GM12878 (cell line): ENCODE data around the gene PIGL. TPM values are rescaled to one million over a fixed set of nuclear protein-coding genes. Genes with fewer than 3 reads are reported as not detected.

Experiments
- ATAC-seq: fragments of 200-7000 bp; cut with Tn5 transposase; 3 replicates; pipeline ENCODE4 v1.9.1; 2020; ENCODE audit warnings: mild to moderate bottlenecking, moderate library complexity
- BruUV-seq: library from RNA; stranded (reverse); fragments of 400-500 nt; replicated peaks from 2 replicates; lab custom pipeline; 2021; lab: Mats Ljungman, UMichigan
- CTCF ChIA-PET: fragments of 300-600 bp; sonication (Branson Sonifier 250); formaldehyde crosslinking; extraction: SDS; loops from one replicate; lab custom pipeline; 2021; ENCODE audit warnings: inconsistent platforms; lab: Yijun Ruan, JAX
- POLR2A ChIA-PET: fragments of 350-600 bp; formaldehyde crosslinking; extraction: SDS; loops from one replicate; lab custom pipeline; 2021; ENCODE audit warnings: inconsistent platforms; lab: Charles Lee
- RAD21 ChIA-PET: fragments of 300-600 bp; sonication (Branson Sonifier 250); formaldehyde crosslinking; loops from one replicate; lab custom pipeline; 2023; ENCODE audit warnings: antibody characterized with exemption; ENCODE audit not compliant: unreplicated experiment; lab: Charles Lee
- SMC1A ChIA-PET: fragments of 300-600 bp; sonication (Branson Sonifier 250); formaldehyde crosslinking; loops from one replicate; lab custom pipeline; 2023; ENCODE audit not compliant: unreplicated experiment, uncharacterized antibody; lab: Charles Lee
- DNase-seq: peaks from one replicate; pipeline ENCODE4 v3.0.0-alpha.2; 2011; ENCODE audit warnings: low read depth, low spot score
- FAIRE-seq: peaks from 3 replicates; lab custom pipeline; 2011; peaks lifted over from hg19 to GRCh38; lab: Jason Lieb, UNC
- H2AFZ ChIP-seq: 2 replicates; pipeline ENCODE4 v1.6.0; 2011; ENCODE audit warnings: low read depth, low read length, control low read depth; ENCODE audit not compliant: control insufficient read depth
- H3K27ac ChIP-seq: 2 replicates; pipeline ENCODE4 v1.5.1; 2011; ENCODE audit warnings: control low read depth; ENCODE audit not compliant: control insufficient read depth, insufficient read depth
- H3K27me3 ChIP-seq, 2 experiments: replicated peaks in 1 of 2; 2 replicates each; pipeline versions ENCODE4 v1.6.0 to v1.6.1; 2011; ENCODE audit warnings: low read length in 1 of 2; ENCODE audit not compliant: control insufficient read depth in 2 of 2, insufficient read depth in 2 of 2
- H3K36me3 ChIP-seq, 2 experiments: 2 replicates each; pipeline ENCODE4 v1.5.1; 2011; ENCODE audit warnings: low read length in 1 of 2; ENCODE audit not compliant: control insufficient read depth in 2 of 2, insufficient read depth in 2 of 2
- H3K4me1 ChIP-seq: 2 replicates; pipeline ENCODE4 v1.6.1; 2011; ENCODE audit warnings: mild to moderate bottlenecking, low read length, moderate library complexity, mixed read lengths; ENCODE audit not compliant: control insufficient read depth, insufficient read depth
- H3K4me2 ChIP-seq: 2 replicates; pipeline ENCODE4 v1.6.0; 2011; ENCODE audit warnings: control low read depth; ENCODE audit not compliant: control insufficient read depth, insufficient read depth
- H3K4me3 ChIP-seq: fragments of 200-600 bp; sonication (generic); 2 replicates; pipeline ENCODE4 v1.5.1; 2016
- H3K79me2 ChIP-seq: 2 replicates; pipeline ENCODE4 v1.6.0; 2011; ENCODE audit warnings: low read length; ENCODE audit not compliant: control insufficient read depth, insufficient read depth
- H3K9ac ChIP-seq: 2 replicates; pipeline ENCODE4 v1.8.0; 2011; ENCODE audit warnings: low read length, control low read depth, mixed read lengths; ENCODE audit not compliant: control insufficient read depth, insufficient read depth
- H3K9me3 ChIP-seq: replicated peaks from 3 replicates; pipeline ENCODE4 v1.5.1; 2011; ENCODE audit warnings: mild to moderate bottlenecking, low read length; ENCODE audit not compliant: control insufficient read depth, insufficient read depth
- H4K20me1 ChIP-seq: 2 replicates; pipeline ENCODE4 v1.6.0; 2011; ENCODE audit not compliant: control insufficient read depth, insufficient read depth
- CHD1 ChIP-seq: IDR thresholded peaks from 2 replicates; pipeline ENCODE4 v1.6.1; 2012; ENCODE audit warnings: low read depth, low read length, improper control_type of control experiment
- CHD2 ChIP-seq: IDR thresholded peaks from 2 replicates; pipeline ENCODE4 v1.6.1; 2011; ENCODE audit warnings: low read depth, low read length, improper control_type of control experiment, borderline replicate concordance
- CHD4 ChIP-seq: fragments of 200-600 bp; sonication (generic); IDR thresholded peaks from 2 replicates; pipeline ENCODE4 v1.6.1; 2016; ENCODE audit warnings: mild to moderate bottlenecking
- DPF2 ChIP-seq: fragments of 450-650 bp; IDR thresholded peaks from 2 replicates; pipeline ENCODE4 v1.6.1; 2017; ENCODE audit warnings: mild to moderate bottlenecking
- FOS ChIP-seq: IDR thresholded peaks from 3 replicates; pipeline ENCODE4 v1.6.1; 2011; ENCODE audit warnings: borderline replicate concordance; ENCODE audit not compliant: insufficient read length; ENCODE audit errors: extremely low read depth
- GATAD2B ChIP-seq: fragments of 450-650 bp; conservative IDR thresholded peaks from 2 replicates; pipeline ENCODE4 v1.6.1; 2017; ENCODE audit warnings: low read depth, mild to moderate bottlenecking, moderate library complexity
- IKZF2 ChIP-seq, 2 experiments: fragments of 450-650 bp; IDR thresholded peaks; 2 replicates each; pipeline ENCODE4 v1.6.1; 2017; ENCODE audit warnings: mild to moderate bottlenecking in 2 of 2, moderate library complexity in 2 of 2
- KAT2A ChIP-seq: conservative IDR thresholded peaks from 2 replicates; pipeline ENCODE4 v1.6.1; 2011; ENCODE audit warnings: low read depth, low read length; ENCODE audit not compliant: control insufficient read depth
- LARP7 ChIP-seq: fragments of 450-650 bp; IDR thresholded peaks from 2 replicates; pipeline ENCODE4 v1.6.1; 2017; ENCODE audit warnings: mild to moderate bottlenecking
- NFIC ChIP-seq: IDR thresholded peaks from 2 replicates; pipeline ENCODE4 v1.6.1; 2012; ENCODE audit warnings: low read depth, mild to moderate bottlenecking, inconsistent platforms, low read length, moderate library complexity
- NFYA ChIP-seq: IDR thresholded peaks from 2 replicates; pipeline ENCODE4 v1.6.1; 2011; ENCODE audit warnings: low read depth, mild to moderate bottlenecking, low read length, improper control_type of control experiment, borderline replicate concordance
- NR2C1 ChIP-seq: fragments of 450-650 bp; IDR thresholded peaks from 2 replicates; pipeline ENCODE4 v1.6.1; 2017; ENCODE audit warnings: antibody characterized with exemption, mild to moderate bottlenecking, moderate library complexity
- PML ChIP-seq: IDR thresholded peaks from 2 replicates; pipeline ENCODE4 v1.6.1; 2012; ENCODE audit warnings: low read length, inconsistent platforms
- POLR2AphosphoS2 ChIP-seq: IDR thresholded peaks from 2 replicates; pipeline ENCODE4 v1.6.1; 2011; ENCODE audit warnings: low read depth, mild to moderate bottlenecking, low read length, improper control_type of control experiment, moderate library complexity
- POLR2AphosphoS5 ChIP-seq: IDR thresholded peaks from 2 replicates; pipeline ENCODE4 v1.6.1; 2011; ENCODE audit warnings: mild to moderate bottlenecking, low read length, inconsistent platforms
- SMC3 ChIP-seq: IDR thresholded peaks from 2 replicates; pipeline ENCODE4 v1.6.1; 2011; ENCODE audit warnings: low read length, improper control_type of control experiment, borderline replicate concordance
- SP1 ChIP-seq: IDR thresholded peaks from one replicate; pipeline ENCODE4 v1.6.1; 2011; ENCODE audit warnings: low read depth, low read length
- SPI1 ChIP-seq: IDR thresholded peaks from 2 replicates; pipeline ENCODE4 v1.6.1; 2011; ENCODE audit warnings: low read depth, mild to moderate bottlenecking, low read length, moderate library complexity, borderline replicate concordance; ENCODE audit not compliant: insufficient read depth
- SUZ12 ChIP-seq: fragments of 200-600 bp; sonication (generic); IDR thresholded peaks from one replicate; pipeline ENCODE4 v1.6.1; 2018; ENCODE audit warnings: antibody characterized with exemption, mild to moderate bottlenecking; ENCODE audit not compliant: unreplicated experiment
- TBL1XR1 ChIP-seq: IDR thresholded peaks from 2 replicates; pipeline ENCODE4 v1.6.1; 2012; ENCODE audit warnings: low read depth, low read length, improper control_type of control experiment
- TCF3 ChIP-seq: IDR thresholded peaks from 2 replicates; pipeline ENCODE4 v1.6.1; 2012; ENCODE audit warnings: low read depth, mild to moderate bottlenecking, low read length, borderline replicate concordance; ENCODE audit not compliant: insufficient read depth
- TCF7 ChIP-seq: IDR thresholded peaks from 2 replicates; pipeline ENCODE4 v1.6.1; 2014; ENCODE audit warnings: antibody characterized with exemption, borderline replicate concordance
- ZNF274 ChIP-seq: IDR thresholded peaks from one replicate; pipeline ENCODE4 v1.8.0; 2011; ENCODE audit not compliant: insufficient read length, insufficient read depth
- ZZZ3 ChIP-seq: IDR thresholded peaks from 2 replicates; pipeline ENCODE4 v1.6.1; 2011; ENCODE audit warnings: low read depth; ENCODE audit not compliant: control insufficient read depth, insufficient read length
- WGBS: methylation state at CpG from one replicate; pipeline ENCODE4 v1.1.6; 2016; ENCODE audit warnings: low lambda C conversion rate; ENCODE audit not compliant: insufficient replicate concordance, insufficient coverage; ENCODE audit errors: missing lambda C conversion rate; 5-methylcytosine and 5-hydroxymethylcytosine counted together
- in situ Hi-C: fragments of 300-500 bp; cut with MboI; formaldehyde crosslinking; loops from 9 replicates; pipeline ENCODE4 v1.14.3; 2018; ENCODE audit warnings: mixed read lengths
- intact Hi-C: fragments of 100-400 bp; cut with micrococcal nuclease; formaldehyde crosslinking; loops from one replicate; pipeline ENCODE4 v1.14.2; 2022; ENCODE audit not compliant: unreplicated experiment
- polyA plus RNA-seq, 11 experiments: library from polyadenylated mRNA; depleted of rRNA in 4 of 11; unstranded in 6 of 11; stranded (reverse) in 5 of 11; fragments of >200 nt; fragmentation: Nextera tagmentation in 4 of 11; fragmentation: Illumina TruSeq in 1 of 11; extraction: Ambion mirVana in 4 of 11; extraction: Trizol in 1 of 11; gene quantifications; 1 replicate in 1 of 11; 2 replicates in 10 of 11; pipeline versions ENCODE4 v1.2.1 to v1.2.3, GENCODE V29; 2011 to 2016; ENCODE audit warnings: inconsistent platforms in 2 of 11, missing spikeins in 2 of 11, low read depth in 1 of 11
- total RNA-seq, 4 experiments: library from RNA; depleted of rRNA in 3 of 4; stranded (reverse); fragments of >200 nt in 3 of 4; fragmentation: Illumina TruSeq in 1 of 4; extraction: Trizol in 1 of 4; gene quantifications; 2 replicates each; pipeline versions ENCODE4 v1.2.1 to v1.2.3, GENCODE V29; 2013 to 2021
- TF ChIP-seq, protein P1 (sequence below): fragments of 150-350 bp; IDR thresholded peaks from 2 replicates; pipeline ENCODE4 v1.6.1; 2014; ENCODE audit warnings: mild to moderate bottlenecking, low read depth, low read length
- TF ChIP-seq, protein P2 (sequence below): IDR thresholded peaks from 2 replicates; pipeline ENCODE4 v1.6.1; 2012; ENCODE audit warnings: low read depth, low read length, improper control_type of control experiment

The PIGL gene
- total and polyA plus RNA-seq, 10 of the 15 experiments (the other 5 are each of a cell fraction or from before 2014, with no cell fraction given): 25.9 to 52.5 (median 30.2) TPM

DNA sequence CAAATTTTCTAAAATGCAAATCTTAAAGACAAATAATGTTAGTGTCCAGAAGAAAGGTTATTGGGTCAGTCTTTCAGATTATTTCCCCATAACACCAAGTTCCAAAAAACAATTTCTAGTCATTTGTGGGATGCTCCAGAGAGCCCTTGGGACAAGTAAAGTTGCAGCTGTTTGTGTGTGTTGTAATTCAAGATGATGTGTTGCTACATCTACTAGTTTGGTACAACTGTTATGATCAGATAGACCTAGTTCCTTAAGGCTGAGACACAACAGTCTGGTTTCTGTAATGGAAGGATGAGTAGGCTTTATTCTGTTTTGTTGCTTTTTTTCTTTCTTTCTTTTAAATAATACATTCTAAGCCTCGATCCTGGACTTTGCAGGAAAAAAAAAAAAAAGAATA lies 41.9 kb downstream of the PIGL start (continued):
- TF ChIP-seq PML (no peak), NFYA (no peak), SP1 (no peak), IKZF2 (IDR thresholded peaks at IDR 0.05) (no peak), POLR2AphosphoS5 (no peak), FOS (no peak), NFIC (no peak), LARP7 (no peak), CHD1 (no peak)
- TF ChIP-seq, protein P1, sequence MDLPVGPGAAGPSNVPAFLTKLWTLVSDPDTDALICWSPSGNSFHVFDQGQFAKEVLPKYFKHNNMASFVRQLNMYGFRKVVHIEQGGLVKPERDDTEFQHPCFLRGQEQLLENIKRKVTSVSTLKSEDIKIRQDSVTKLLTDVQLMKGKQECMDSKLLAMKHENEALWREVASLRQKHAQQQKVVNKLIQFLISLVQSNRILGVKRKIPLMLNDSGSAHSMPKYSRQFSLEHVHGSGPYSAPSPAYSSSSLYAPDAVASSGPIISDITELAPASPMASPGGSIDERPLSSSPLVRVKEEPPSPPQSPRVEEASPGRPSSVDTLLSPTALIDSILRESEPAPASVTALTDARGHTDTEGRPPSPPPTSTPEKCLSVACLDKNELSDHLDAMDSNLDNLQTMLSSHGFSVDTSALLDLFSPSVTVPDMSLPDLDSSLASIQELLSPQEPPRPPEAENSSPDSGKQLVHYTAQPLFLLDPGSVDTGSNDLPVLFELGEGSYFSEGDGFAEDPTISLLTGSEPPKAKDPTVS: no peak

DNA sequence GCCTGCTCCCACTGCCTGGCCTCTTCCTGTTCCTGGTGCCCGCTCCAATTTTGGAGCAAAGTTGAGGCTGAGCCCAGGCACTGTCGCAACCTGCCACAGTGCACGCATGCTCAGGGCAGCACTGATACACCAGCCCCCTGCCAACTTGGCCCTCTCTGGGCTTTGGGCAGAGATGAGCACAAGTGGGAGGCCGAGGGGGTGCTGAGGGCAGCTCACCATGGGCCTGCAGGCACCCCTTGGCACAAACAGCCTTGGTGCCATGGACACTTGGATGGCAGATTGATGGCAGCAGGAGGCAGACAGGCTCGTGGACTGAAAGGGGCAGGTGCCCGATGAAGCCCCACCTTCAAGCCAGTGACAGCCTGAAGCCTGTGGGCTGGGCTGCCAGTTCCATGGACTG lies 42.9 kb downstream of the PIGL start:
- H3K27me3 ChIP-seq: no peaks in the 10 kb centered on the region
- no peak overlapping the region for H2AFZ ChIP-seq
- H3K79me2 ChIP-seq: no peaks in the 10 kb centered on the region
- in situ Hi-C loops (loop anchor here (10.0 kb wide), 1 partner anchor 65 kb away; no protein-coding TSS in a partner anchor), intact Hi-C loops (no loop called here)
- no peaks in the 10 kb centered on the region for H3K4me1 ChIP-seq
- ChIA-PET CTCF (no interaction called here), RAD21 (no interaction called here), POLR2A (no interaction called here), SMC1A (no interaction called here)
- ATAC-seq (no peak), DNase-seq (no peak), FAIRE-seq (no peak)
- no peak overlapping the region for H3K4me2 ChIP-seq
- no peak overlapping the region for H3K9ac ChIP-seq
- no peaks in the 10 kb centered on the region for H4K20me1 ChIP-seq
- peaks cover 8% of the 10 kb centered on the region; the same call in 2 of the 3 replicates for H3K9me3 ChIP-seq
- no peak overlapping the region for H3K4me3 ChIP-seq
- no TSS peak for BruUV-seq
- WGBS: 98% methylated on average over 6 of the region's 6 CpGs
- H3K27ac ChIP-seq: no peak overlapping the region
- peaks cover 0 to 3% of the 10 kb centered on the region in 2 experiments; a peak in 1 of 4 replicates for H3K36me3 ChIP-seq
- TF ChIP-seq ZNF274 (no peak), DPF2 (no peak), NR2C1 (no peak), TCF7 (no peak), GATAD2B (no peak), SPI1 (no peak), CHD4 (no peak), ZZZ3 (no peak), KAT2A (no peak), TBL1XR1 (no peak), POLR2AphosphoS2 (no peak), CHD2 (no peak), TCF3 (no peak), POLR2AphosphoS5 (no peak), SUZ12 (no peak), SMC3 (no peak)
- TF ChIP-seq, protein P2, sequence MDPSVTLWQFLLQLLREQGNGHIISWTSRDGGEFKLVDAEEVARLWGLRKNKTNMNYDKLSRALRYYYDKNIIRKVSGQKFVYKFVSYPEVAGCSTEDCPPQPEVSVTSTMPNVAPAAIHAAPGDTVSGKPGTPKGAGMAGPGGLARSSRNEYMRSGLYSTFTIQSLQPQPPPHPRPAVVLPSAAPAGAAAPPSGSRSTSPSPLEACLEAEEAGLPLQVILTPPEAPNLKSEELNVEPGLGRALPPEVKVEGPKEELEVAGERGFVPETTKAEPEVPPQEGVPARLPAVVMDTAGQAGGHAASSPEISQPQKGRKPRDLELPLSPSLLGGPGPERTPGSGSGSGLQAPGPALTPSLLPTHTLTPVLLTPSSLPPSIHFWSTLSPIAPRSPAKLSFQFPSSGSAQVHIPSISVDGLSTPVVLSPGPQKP: no peak
